ENCODE results near the gene C1QBP.
"Not testable (repeated sequence)": the region's sequence is repeated elsewhere in the genome, so short reads cannot be mapped to it uniquely, and the experiment has no call there.

C1QBP gene

GRCh38 chr17:5438716-5439445, at the start of gene C1QBP:
C1QBP (minus strand) TSS chr17:5439155; CDS start chr17:5439073, 82 bp downstream.
- peak; percentile 93 for DNase-seq

GRCh38 chr17:5488752-5489151, 49.8 kb upstream of the C1QBP start:
- no peak for DNase-seq

GRCh38 chr17:5486206-5487124, 47.5 kb upstream of the C1QBP start, which contains the start of gene MIS12:
MIS12 (plus strand) TSS chr17:5486566; CDS start chr17:5488863, 2,297 bp downstream.
- peak; percentile 100 for DNase-seq

GRCh38 chr17:5485270-5486205, 46.6 kb upstream of the C1QBP start, which contains the start of gene DERL2:
DERL2 (minus strand) TSS chr17:5486178; CDS start chr17:5486161, 17 bp downstream.
- DNase-seq = peak; percentile 7

GRCh38 chr17:5481451-5481850, 42.5 kb upstream of the C1QBP start:
- no peak for DNase-seq

GRCh38 chr17:5480962-5481361, 42.0 kb upstream of the C1QBP start:
- no peak for DNase-seq

GRCh38 chr17:5478992-5479391, 40.0 kb upstream of the C1QBP start:
- no peak for DNase-seq

GRCh38 chr17:5473906-5474305, 35.0 kb upstream of the C1QBP start:
- no peak for DNase-seq

- DNase-seq = no peak
Observed at GRCh38 chr17:5472511-5472910, 33.6 kb upstream of the C1QBP start.

- no peak for DNase-seq
Observed at GRCh38 chr17:5468075-5468473, 29.1 kb upstream of the C1QBP start.

GRCh38 chr17:5467416-5467815, 28.5 kb upstream of the C1QBP start:
- DNase-seq = no peak

- DNase-seq = no peak
Observed at GRCh38 chr17:5466295-5466694, 27.3 kb upstream of the C1QBP start.

GRCh38 chr17:5464717-5465507, 26.0 kb upstream of the C1QBP start:
- no peak for DNase-seq

- no peak for DNase-seq
Observed at GRCh38 chr17:5446786-5447185, 7.8 kb upstream of the C1QBP start.

GRCh38 chr17:5444209-5444608, 5.3 kb upstream of the C1QBP start:
- DNase-seq = no peak

- DNase-seq = no peak
Observed at GRCh38 chr17:5443728-5444127, 4.8 kb upstream of the C1QBP start.

GRCh38 chr17:5439446-5439764, 450 bp upstream of the C1QBP start:
- no peak for DNase-seq

GRCh38 chr17:5437721-5438317, 1.1 kb downstream of the C1QBP start:
- no peak for DNase-seq

GRCh38 chr17:5435781-5436315, 3.1 kb downstream of the C1QBP start:
- DNase-seq = not testable (repeated sequence)

- DNase-seq = no peak
Observed at GRCh38 chr17:5434984-5435383, 4.0 kb downstream of the C1QBP start.

- no peak for DNase-seq
Observed at GRCh38 chr17:5431949-5432556, 6.9 kb downstream of the C1QBP start.
